Lower lobe of right lung (tissue), 2 donors: ENCODE data around the gene SLC22A9. TPM values are rescaled to one million over a fixed set of nuclear protein-coding genes. Genes with fewer than 3 reads are reported as not detected.
"Not testable (repeated sequence)": the region's sequence is repeated elsewhere in the genome, so short reads cannot be mapped to it uniquely, and the experiment has no call there.

ENCODE experiments used
- ATAC-seq, 2 donors: fragments of 200-7000 bp; cut with Tn5 transposase; one replicate each; pipeline ENCODE4 v1.9.1; 2020 to 2022; ENCODE audit warnings: mild to moderate bottlenecking in 2 of 2, moderate library complexity in 2 of 2
- DNase-seq: peaks from one replicate; pipeline ENCODE4 v3.0.0-alpha.2; 2020
- H3K27ac ChIP-seq: fragments of 200-600 bp; one replicate; pipeline ENCODE4 v1.8.0; 2022
- H3K27me3 ChIP-seq: fragments of 200-600 bp; one replicate; pipeline ENCODE4 v1.8.0; 2022; ENCODE audit warnings: low read depth
- H3K36me3 ChIP-seq: fragments of 200-600 bp; one replicate; pipeline ENCODE4 v1.8.0; 2022; ENCODE audit warnings: mild to moderate bottlenecking
- H3K4me1 ChIP-seq: fragments of 200-600 bp; one replicate; pipeline ENCODE4 v1.8.0; 2022
- H3K4me3 ChIP-seq: fragments of 200-600 bp; one replicate; pipeline ENCODE4 v1.8.0; 2022; ENCODE audit warnings: mild to moderate bottlenecking
- H3K9me3 ChIP-seq: fragments of 200-600 bp; one replicate; pipeline ENCODE4 v1.8.0; 2022
- CTCF ChIP-seq: fragments of 200-600 bp; IDR thresholded peaks from one replicate; pipeline ENCODE4 v1.8.0; 2022; ENCODE audit warnings: antibody characterized with exemption, mild to moderate bottlenecking
- intact Hi-C: fragments of 100-400 bp; cut with DNase I; formaldehyde crosslinking; loops from one replicate; pipeline ENCODE4 v1.11.0; 2022
- long read RNA-seq: library from polyadenylated mRNA; unstranded; transcript quantifications from one replicate; pipeline ENCODE4 v2.0.0, GENCODE V29; 2021
- total RNA-seq: library from RNA; stranded (reverse); fragmentation: NEBNext Ultra II Directional; extraction: Animal tissue kit (Norgen Biotek cat#: 25700); gene quantifications from one replicate; pipeline ENCODE4 v1.2.1, GENCODE V29; 2021
- donor health status: DM: no; HTN: yes; CAD: no; lungs with severe emphysema.

SLC22A9 gene
- not detected for total RNA-seq
- long read RNA-seq: 0 reads

DNA sequence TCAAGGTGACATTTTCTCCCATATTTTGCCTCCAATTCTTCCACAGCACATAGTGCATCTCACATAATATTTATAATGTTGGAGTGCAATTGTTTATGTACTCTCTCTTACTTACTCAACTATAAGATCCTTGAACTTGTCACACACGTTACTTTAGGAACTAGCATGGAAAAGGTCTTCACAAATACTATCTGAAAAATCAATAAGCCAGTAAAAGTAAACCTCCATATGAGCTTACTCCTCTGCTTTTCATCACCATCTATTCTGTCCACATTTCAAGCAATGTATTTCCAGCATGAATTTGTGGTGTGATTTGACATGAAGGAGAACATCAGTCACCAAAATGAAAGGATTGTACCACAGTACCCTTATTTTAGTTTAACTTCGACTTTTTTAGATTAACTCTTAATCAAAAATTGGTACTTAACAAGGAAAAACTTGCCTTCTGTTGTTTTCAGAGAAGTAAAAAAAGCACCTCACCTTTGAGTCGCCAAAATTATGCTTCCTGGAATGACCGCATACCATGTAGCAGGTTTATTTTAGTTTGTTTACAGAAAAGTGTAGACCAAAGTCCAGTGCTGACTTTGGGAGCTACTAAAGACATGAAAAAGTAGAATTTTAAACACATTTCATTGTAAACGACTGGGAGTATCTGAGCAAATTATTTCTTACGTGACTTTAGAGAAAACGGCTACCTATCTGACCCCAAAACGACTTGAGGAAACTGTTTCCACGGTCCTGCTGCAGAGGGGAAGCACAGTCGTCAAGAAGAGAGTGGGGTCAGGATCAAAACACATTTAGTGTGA is at the start of gene SLC22A9:
TSS of gene SLC22A9 (plus strand) at position 621 of the 806 bp plus-strand sequence. CDS start 272 bp downstream, outside the sequence.
- no peaks in the 10 kb centered on the region for H3K9me3 ChIP-seq
- H3K36me3 ChIP-seq: no peaks in the 10 kb centered on the region
- H3K4me1 ChIP-seq: no peaks in the 10 kb centered on the region
- H3K27ac ChIP-seq: no peak within 1 kb of the TSS
- H3K27me3 ChIP-seq: no peaks in the 10 kb centered on the region
- ATAC-seq (no peak), DNase-seq (no peak)
- intact Hi-C loops: no loop called here
- no peak for TF ChIP-seq CTCF
- no peak within 1 kb of the TSS for H3K4me3 ChIP-seq

- TF ChIP-seq CTCF: no peak
- Histone ChIP-seq H3K9me3 (peaks cover 9% of the 10 kb centered on the region), H3K4me3 (no peak overlapping the region), H3K27ac (no peak overlapping the region), H3K4me1 (no peaks in the 10 kb centered on the region), H3K36me3 (no peaks in the 10 kb centered on the region), H3K27me3 (no peaks in the 10 kb centered on the region)
- intact Hi-C loops: no loop called here
- ATAC-seq (no peak), DNase-seq (no peak)
Measured at GRCh38 chr11:63321723-63322122, 47.9 kb upstream of the SLC22A9 start.

GRCh38 chr11:63335089-63335488 is 34.5 kb upstream of the SLC22A9 start:
- H3K27ac ChIP-seq, H3K27me3 ChIP-seq, intact Hi-C loops, H3K9me3 ChIP-seq, DNase-seq, H3K4me3 ChIP-seq, ATAC-seq, H3K36me3 ChIP-seq, H3K4me1 ChIP-seq: not testable (repeated sequence)

DNA sequence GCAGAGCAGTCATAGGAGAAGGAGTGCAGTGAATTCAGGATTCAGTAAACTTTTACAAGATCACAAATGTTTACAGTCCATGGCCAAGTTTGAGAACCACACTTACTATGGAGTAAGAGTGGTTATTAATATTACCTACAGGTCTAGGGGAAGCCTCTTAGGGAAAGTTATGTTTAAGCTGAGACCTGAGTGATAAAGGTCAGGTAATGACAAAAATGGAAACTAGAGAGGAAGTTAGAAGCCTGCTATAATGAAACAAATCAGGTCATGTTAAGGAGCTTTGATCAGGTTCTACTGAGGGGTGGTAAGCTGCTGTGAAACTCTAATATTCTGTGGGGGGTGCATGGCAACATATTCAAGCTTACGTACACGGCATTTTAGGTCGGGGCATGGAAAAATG is 32.5 kb upstream of the SLC22A9 start:
- TF ChIP-seq CTCF: no peak
- ATAC-seq (no peak), DNase-seq (no peak)
- Histone ChIP-seq H3K36me3 (no peaks in the 10 kb centered on the region), H3K4me1 (no peaks in the 10 kb centered on the region), H3K4me3 (no peak overlapping the region), H3K9me3 (no peaks in the 10 kb centered on the region), H3K27me3 (peaks cover 7% of the 10 kb centered on the region), H3K27ac (no peak overlapping the region)
- intact Hi-C loops: no loop called here

DNA sequence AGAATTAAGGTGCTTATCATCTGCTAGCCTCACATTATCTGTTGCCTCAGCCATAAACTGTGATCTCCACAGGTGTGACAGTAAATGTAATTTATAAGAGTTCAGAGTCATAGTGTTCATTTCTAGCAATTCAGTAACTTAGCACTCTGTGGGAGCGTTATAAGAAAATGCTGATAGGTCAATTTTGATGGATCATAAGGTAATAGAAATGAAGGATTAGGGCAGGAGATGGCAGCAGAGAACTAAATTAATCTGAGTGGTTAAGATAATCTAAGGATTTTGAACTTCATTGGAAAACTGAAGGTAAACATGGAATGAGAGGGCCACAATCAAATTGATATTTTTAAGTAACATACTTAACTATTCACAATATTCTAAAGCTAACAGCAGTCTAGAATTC is 26.5 kb upstream of the SLC22A9 start:
- Histone ChIP-seq H3K36me3 (no peaks in the 10 kb centered on the region), H3K27me3 (no peaks in the 10 kb centered on the region), H3K27ac (no peak overlapping the region), H3K4me3 (no peak overlapping the region), H3K9me3 (no peaks in the 10 kb centered on the region), H3K4me1 (no peaks in the 10 kb centered on the region)
- no peak for TF ChIP-seq CTCF
- ATAC-seq (no peak), DNase-seq (no peak)
- intact Hi-C loops: no loop called here

- ATAC-seq (no peak), DNase-seq (no peak)
- no peak overlapping the region for H3K4me3 ChIP-seq
- no peak for TF ChIP-seq CTCF
- intact Hi-C loops: no loop called here
- H3K27ac ChIP-seq: no peak overlapping the region
- H3K27me3 ChIP-seq: no peaks in the 10 kb centered on the region
- no peaks in the 10 kb centered on the region for H3K36me3 ChIP-seq
- no peaks in the 10 kb centered on the region for H3K9me3 ChIP-seq
- no peaks in the 10 kb centered on the region for H3K4me1 ChIP-seq
Measured at GRCh38 chr11:63352144-63352543, 17.4 kb upstream of the SLC22A9 start.
